ENCODE data around the gene ST3GAL3.

DNA sequence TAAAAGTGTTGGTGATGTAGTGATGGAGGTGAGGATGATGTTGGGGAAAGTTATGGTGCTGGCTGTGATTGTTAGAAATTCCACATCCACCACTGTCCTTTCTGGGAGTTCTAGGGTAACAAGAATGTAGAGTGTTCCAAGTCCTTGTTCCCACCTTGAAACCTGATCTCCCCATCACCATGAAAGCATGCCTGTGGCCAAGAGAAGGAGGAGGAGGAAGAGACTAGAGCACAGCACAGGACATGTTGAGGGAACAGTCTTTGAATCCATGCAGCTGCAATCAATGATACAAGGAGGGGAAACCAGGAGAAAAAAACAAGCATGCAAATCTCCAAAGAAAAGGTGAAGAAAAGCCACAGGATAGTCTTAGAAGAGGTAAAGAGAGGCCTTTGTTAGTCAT is 180.4 kb downstream of the ST3GAL3 start:
- TF ChIP-seq, protein P1, sequence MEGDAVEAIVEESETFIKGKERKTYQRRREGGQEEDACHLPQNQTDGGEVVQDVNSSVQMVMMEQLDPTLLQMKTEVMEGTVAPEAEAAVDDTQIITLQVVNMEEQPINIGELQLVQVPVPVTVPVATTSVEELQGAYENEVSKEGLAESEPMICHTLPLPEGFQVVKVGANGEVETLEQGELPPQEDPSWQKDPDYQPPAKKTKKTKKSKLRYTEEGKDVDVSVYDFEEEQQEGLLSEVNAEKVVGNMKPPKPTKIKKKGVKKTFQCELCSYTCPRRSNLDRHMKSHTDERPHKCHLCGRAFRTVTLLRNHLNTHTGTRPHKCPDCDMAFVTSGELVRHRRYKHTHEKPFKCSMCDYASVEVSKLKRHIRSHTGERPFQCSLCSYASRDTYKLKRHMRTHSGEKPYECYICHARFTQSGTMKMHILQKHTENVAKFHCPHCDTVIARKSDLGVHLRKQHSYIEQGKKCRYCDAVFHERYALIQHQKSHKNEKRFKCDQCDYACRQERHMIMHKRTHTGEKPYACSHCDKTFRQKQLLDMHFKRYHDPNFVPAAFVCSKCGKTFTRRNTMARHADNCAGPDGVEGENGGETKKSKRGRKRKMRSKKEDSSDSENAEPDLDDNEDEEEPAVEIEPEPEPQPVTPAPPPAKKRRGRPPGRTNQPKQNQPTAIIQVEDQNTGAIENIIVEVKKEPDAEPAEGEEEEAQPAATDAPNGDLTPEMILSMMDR (IDR thresholded peaks at IDR 0.05): no peak
- no peak for TF ChIP-seq POLR2AphosphoS5 (IDR thresholded peaks at IDR 0.05; ENCODE audit: low read depth, low read length)
- no peak for TF ChIP-seq TCF7L2 (IDR thresholded peaks at IDR 0.05; ENCODE audit: low read depth, low read length)
- TF ChIP-seq, protein P2, sequence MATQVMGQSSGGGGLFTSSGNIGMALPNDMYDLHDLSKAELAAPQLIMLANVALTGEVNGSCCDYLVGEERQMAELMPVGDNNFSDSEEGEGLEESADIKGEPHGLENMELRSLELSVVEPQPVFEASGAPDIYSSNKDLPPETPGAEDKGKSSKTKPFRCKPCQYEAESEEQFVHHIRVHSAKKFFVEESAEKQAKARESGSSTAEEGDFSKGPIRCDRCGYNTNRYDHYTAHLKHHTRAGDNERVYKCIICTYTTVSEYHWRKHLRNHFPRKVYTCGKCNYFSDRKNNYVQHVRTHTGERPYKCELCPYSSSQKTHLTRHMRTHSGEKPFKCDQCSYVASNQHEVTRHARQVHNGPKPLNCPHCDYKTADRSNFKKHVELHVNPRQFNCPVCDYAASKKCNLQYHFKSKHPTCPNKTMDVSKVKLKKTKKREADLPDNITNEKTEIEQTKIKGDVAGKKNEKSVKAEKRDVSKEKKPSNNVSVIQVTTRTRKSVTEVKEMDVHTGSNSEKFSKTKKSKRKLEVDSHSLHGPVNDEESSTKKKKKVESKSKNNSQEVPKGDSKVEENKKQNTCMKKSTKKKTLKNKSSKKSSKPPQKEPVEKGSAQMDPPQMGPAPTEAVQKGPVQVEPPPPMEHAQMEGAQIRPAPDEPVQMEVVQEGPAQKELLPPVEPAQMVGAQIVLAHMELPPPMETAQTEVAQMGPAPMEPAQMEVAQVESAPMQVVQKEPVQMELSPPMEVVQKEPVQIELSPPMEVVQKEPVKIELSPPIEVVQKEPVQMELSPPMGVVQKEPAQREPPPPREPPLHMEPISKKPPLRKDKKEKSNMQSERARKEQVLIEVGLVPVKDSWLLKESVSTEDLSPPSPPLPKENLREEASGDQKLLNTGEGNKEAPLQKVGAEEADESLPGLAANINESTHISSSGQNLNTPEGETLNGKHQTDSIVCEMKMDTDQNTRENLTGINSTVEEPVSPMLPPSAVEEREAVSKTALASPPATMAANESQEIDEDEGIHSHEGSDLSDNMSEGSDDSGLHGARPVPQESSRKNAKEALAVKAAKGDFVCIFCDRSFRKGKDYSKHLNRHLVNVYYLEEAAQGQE (IDR thresholded peaks at IDR 0.05; ENCODE audit: insufficient read depth in 1 of 2, low read depth in 2 of 2, low read length in 1 of 2): no peak
- TF ChIP-seq SIN3A (IDR thresholded peaks at IDR 0.05; ENCODE audit: borderline replicate concordance, insufficient read depth, low read depth, low read length): no peak
